ENCODE results near the gene SHB. TPM values are rescaled to one million over a fixed set of nuclear protein-coding genes. Genes with fewer than 3 reads are reported as not detected.

The SHB gene
- total RNA-seq, 2 donors from 2014 or later: 25.2 to 29.3 TPM

DNA sequence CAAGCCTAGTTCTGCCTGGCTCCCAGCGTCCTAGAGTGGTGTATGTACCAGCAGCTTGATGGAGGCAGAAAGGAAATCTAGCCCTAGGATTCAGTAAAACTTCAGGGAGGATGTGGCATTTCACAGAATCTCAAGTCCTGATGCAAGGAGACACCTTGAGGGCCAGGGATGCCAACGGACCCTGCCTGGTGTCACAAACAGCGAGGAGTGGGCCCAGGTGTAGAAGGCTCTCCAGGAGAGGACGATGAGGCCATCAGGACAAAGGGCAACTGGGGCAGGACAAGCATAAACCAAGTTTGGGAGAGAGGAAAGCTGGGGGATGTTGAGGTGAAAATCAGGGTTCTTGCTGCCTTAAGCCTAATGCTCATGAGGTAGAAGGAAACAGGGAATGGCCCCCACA lies 83.0 kb downstream of the SHB start:
- Histone ChIP-seq H3K27me3 (no peaks in the 10 kb centered on the region), H3K9me3 (no peaks in the 10 kb centered on the region), H3K27ac (peak overlapping the region in 2 of 4 donors; percentile 1 to 4), H3K4me3 (no peak overlapping the region), H3K36me3 (replicated peaks in 1 of 2; ENCODE audit: insufficient read depth in 1 of 2, low read depth in 2 of 2) (no peaks in the 10 kb centered on the region), H3K4me1 (peaks cover 34% of the 10 kb centered on the region)
- no peak for TF ChIP-seq CTCF (IDR thresholded peaks at IDR 0.05)
- TF ChIP-seq POLR2A (IDR thresholded peaks at IDR 0.05): no peak
- intact Hi-C loops (cut with DNase I): loop anchor here (10.0 kb wide), 1 partner anchor 61 kb away; no protein-coding TSS in a partner anchor
- ATAC-seq (no peak), DNase-seq (no peak)
- 88 to 90% methylated on average over 4 of the region's 4 CpGs for WGBS, 2 donors

GRCh38 chr9:37984672-37985611 lies 84.1 kb downstream of the SHB start:
- peak in 1 of 4 donors; percentile 41 for DNase-seq
- peak; percentile 15 for ATAC-seq
- intact Hi-C loops (cut with DNase I): loop anchor here (10.0 kb wide), 1 partner anchor 60 kb away; no protein-coding TSS in a partner anchor
- 53 to 64% methylated on average over 21 to 25 of the region's 26 CpGs for WGBS, 2 donors
- Histone ChIP-seq H3K4me3 (no peak overlapping the region), H3K27me3 (no peaks in the 10 kb centered on the region), H3K9me3 (no peaks in the 10 kb centered on the region), H3K36me3 (replicated peaks in 1 of 2; ENCODE audit: insufficient read depth in 1 of 2, low read depth in 2 of 2) (no peaks in the 10 kb centered on the region), H3K4me1 (peaks cover 34% of the 10 kb centered on the region), H3K27ac (peak overlapping the region in 3 of 4 donors; percentile 39 to 45 (median 43))
- TF ChIP-seq CTCF (IDR thresholded peaks at IDR 0.05) (no peak), POLR2A (IDR thresholded peaks at IDR 0.05) (no peak)

DNA sequence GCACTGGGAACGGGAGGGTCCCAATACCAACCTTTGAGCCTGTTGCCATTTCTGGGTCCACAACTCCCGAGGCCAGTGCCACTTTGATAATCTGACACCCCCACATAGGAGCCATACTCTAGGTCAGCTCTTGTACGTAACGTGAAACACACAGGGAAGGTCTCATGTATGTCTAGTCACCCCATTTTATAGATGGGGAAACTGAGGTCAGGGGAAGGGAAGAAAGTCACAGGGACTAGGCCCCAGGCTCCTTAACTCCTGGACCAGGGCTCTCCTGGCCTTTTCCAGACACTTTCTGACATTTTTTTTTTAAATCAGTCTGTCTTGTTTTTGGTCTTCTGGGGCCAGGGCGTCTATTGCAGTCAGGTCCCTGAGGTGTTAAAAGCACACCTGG lies 84.8 kb downstream of the SHB start:
- no peak for ATAC-seq
- TF ChIP-seq CTCF (IDR thresholded peaks at IDR 0.05) (no peak), POLR2A (IDR thresholded peaks at IDR 0.05) (no peak)
- 78 to 82% methylated on average over 5 of the region's 5 CpGs for WGBS, 2 donors
- Histone ChIP-seq H3K4me3 (no peak overlapping the region), H3K9me3 (no peaks in the 10 kb centered on the region), H3K4me1 (peaks cover 34% of the 10 kb centered on the region), H3K27ac (peak overlapping the region in 2 of 4 donors; percentile 43 to 45), H3K27me3 (no peaks in the 10 kb centered on the region), H3K36me3 (replicated peaks in 1 of 2; ENCODE audit: insufficient read depth in 1 of 2, low read depth in 2 of 2) (no peaks in the 10 kb centered on the region)
- intact Hi-C loops (cut with DNase I): loop anchor here (10.0 kb wide), 1 partner anchor 59 kb away; no protein-coding TSS in a partner anchor
- DNase-seq: no peak

DNA sequence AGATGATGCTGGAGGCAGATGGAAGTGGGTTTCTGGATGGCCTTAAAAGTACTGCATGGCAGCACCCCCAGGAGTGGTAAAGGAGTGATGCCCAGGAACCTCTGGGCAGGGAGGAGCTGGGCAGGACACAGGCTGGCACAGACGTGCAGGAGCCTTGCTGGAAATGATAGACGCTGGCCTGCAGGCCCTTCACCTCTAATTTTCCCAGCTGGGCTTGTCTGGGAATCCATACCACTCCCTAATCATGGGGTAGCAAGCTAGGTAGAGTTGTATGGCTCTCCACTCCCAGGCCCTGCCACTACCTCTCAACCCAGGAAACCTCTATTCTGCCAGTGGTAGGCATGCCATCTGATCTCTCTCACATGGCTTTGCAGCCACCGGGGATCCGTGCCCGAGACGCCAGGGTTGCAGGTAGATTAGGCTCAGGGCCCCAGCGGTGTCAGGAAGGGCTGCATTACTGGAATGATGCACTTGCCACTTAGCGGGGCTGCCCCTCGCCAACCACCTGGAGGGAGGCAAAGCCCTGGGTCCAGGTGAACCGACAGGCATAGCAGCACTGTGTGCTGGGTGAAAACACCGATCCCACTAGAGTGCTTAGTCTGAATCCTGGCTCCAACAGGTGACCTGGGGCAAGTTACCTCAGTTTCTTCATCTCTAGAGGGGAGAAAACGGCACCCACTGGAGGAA lies 85.5 kb downstream of the SHB start:
- intact Hi-C loops (cut with DNase I): loop anchor here (10.0 kb wide), 1 partner anchor 59 kb away; no protein-coding TSS in a partner anchor
- peak overlapping the region in 1 of 4 donors; percentile 43 for H3K27ac ChIP-seq
- DNase-seq (no peak), ATAC-seq (no peak)
- no peak for TF ChIP-seq CTCF (IDR thresholded peaks at IDR 0.05)
- TF ChIP-seq POLR2A (IDR thresholded peaks at IDR 0.05): no peak
- no peaks in the 10 kb centered on the region for H3K9me3 ChIP-seq
- no peaks in the 10 kb centered on the region for H3K36me3 ChIP-seq (replicated peaks in 1 of 2; ENCODE audit: insufficient read depth in 1 of 2, low read depth in 2 of 2)
- no peak overlapping the region for H3K4me3 ChIP-seq
- H3K4me1 ChIP-seq: peaks cover 33% of the 10 kb centered on the region
- no peaks in the 10 kb centered on the region for H3K27me3 ChIP-seq
- 78 to 89% methylated on average over 3 to 11 of the region's 12 CpGs for WGBS, 2 donors

Measured in body of pancreas (tissue), 4 donors.